Duodenal mucosa (tissue), 2 donors: ENCODE measurements around the gene IFT27.
A peak's percentile ranks its signal among the peaks of the same experiment; 100 is the strongest.
"Not testable (repeated sequence)": the region's sequence is repeated elsewhere in the genome, so short reads cannot be mapped to it uniquely, and the experiment has no call there.

Experiments used
- H3K27ac ChIP-seq: one replicate; pipeline ENCODE4 v1.7.0; 2013; ENCODE audit warnings: low read depth, low read length
- H3K27me3 ChIP-seq, 2 donors: one replicate each; pipeline ENCODE4 v1.7.0; 2013; ENCODE audit warnings: low read length in 2 of 2, control low read depth in 1 of 2; ENCODE audit not compliant: insufficient read depth in 2 of 2, control insufficient read depth in 1 of 2
- H3K36me3 ChIP-seq, 2 donors: one replicate each; pipeline ENCODE4 v1.7.0; 2013; ENCODE audit warnings: low read length in 2 of 2, control low read depth in 1 of 2; ENCODE audit not compliant: insufficient read depth in 2 of 2, control insufficient read depth in 1 of 2
- H3K4me1 ChIP-seq, 2 donors: one replicate each; pipeline ENCODE4 v1.7.0; 2013; ENCODE audit warnings: low read length in 2 of 2, control low read depth in 1 of 2; ENCODE audit not compliant: insufficient read depth in 2 of 2, control insufficient read depth in 1 of 2
- H3K4me3 ChIP-seq, 2 donors: one replicate each; pipeline ENCODE4 v1.7.0; 2013; ENCODE audit warnings: low read length in 2 of 2, low read depth in 1 of 2
- H3K9ac ChIP-seq, 2 donors: one replicate each; pipeline ENCODE4 v1.7.0; 2013; ENCODE audit warnings: low read length in 2 of 2, low read depth in 1 of 2
- H3K9me3 ChIP-seq, 2 donors: one replicate each; pipeline ENCODE4 v1.7.0; 2013; ENCODE audit warnings: low read length in 2 of 2, control low read depth in 1 of 2; ENCODE audit not compliant: control insufficient read depth in 1 of 2

The IFT27 gene

DNA sequence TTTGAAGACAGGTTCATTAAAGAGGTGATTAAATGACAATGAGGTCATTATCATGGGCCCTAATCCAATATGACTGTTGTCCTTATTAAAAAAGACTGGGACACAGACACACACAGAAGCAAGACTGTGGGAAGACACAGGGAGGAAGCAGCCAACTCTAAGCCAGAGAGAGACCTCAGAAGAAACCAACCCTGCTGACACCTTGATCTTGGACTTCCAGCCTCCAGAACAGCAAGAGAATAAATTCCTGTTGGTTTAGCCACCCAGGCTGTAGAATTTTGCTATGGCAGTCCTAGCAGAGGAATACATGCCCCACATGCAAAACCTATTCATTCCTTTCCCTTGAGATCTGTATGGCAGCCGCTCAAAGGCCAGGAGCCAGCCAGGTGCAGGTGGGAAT, 36.7 kb downstream of the IFT27 start:
- Histone ChIP-seq H3K4me1 (peaks cover 6 to 17% of the 10 kb centered on the region in 2 donors), H3K9ac (no peak overlapping the region), H3K9me3 (peaks cover 0 to 6% of the 10 kb centered on the region in 2 donors), H3K4me3 (no peak overlapping the region), H3K36me3 (no peaks in the 10 kb centered on the region), H3K27ac (no peak overlapping the region), H3K27me3 (peaks cover 0 to 3% of the 10 kb centered on the region in 2 donors)

DNA sequence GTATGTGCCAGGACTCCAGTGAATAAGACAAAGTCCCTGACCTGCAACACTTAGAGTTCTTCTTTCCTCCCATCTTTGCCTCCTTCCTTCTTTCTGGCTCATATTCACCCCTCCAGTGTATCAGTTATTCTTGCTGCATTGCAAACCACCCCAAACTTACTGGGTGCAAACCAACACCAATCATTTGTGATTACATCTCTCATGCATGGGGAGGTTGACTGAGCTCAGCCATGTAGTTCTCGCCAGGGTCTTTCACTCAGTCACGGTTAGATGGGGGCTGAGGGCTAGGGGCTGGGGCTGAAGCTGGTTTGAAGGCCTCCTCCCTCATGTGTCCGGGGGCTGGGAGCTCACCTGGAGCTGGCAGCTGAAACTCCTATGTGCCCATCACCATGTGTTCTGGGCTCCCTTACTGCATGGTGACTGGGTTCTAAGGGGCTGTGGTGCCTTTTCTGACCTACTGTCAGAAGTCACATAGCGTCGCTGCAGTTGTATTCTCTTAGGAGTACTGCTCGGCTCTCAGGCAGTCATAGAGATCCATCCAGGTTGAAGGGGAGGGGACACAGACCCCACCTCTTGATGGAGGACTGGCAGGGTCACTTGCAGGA, 37.4 kb downstream of the IFT27 start:
- Histone ChIP-seq H3K4me3 (peak overlapping the region in 1 of 2 donors; percentile 3), H3K36me3 (no peaks in the 10 kb centered on the region), H3K27ac (no peak overlapping the region), H3K4me1 (peaks cover 6 to 17% of the 10 kb centered on the region in 2 donors), H3K9me3 (peaks cover 0 to 6% of the 10 kb centered on the region in 2 donors), H3K27me3 (no peaks in the 10 kb centered on the region), H3K9ac (no peak overlapping the region)

DNA sequence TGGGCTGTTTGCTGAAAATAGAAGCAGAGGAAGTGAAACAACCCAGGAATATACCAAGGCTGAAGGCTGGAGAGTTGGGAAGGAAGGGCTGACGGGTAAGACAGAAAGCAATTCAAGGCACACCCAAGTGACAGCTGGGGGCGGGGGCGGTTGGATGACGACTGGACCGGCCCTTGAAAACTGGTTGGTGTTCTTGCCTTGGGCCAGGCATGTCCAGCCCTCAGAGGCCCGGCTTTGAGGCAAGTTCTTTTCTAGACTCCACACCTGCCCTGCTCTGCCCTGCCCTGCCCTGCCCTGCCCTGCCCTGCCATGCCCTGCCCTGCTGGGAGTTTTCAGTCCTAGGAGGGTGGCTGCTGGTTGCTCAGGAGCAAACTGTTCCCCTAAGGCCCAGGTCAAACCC, 38.1 kb downstream of the IFT27 start:
- no peaks in the 10 kb centered on the region for H3K27me3 ChIP-seq
- no peak overlapping the region for H3K9ac ChIP-seq
- no peaks in the 10 kb centered on the region for H3K36me3 ChIP-seq
- peaks cover 6 to 17% of the 10 kb centered on the region in 2 donors for H3K4me1 ChIP-seq
- H3K9me3 ChIP-seq, result peaks cover 0 to 6% of the 10 kb centered on the region in 2 donors
- H3K4me3 ChIP-seq, result peak overlapping the region in 1 of 2 donors; percentile 3
- H3K27ac ChIP-seq, result no peak overlapping the region

DNA sequence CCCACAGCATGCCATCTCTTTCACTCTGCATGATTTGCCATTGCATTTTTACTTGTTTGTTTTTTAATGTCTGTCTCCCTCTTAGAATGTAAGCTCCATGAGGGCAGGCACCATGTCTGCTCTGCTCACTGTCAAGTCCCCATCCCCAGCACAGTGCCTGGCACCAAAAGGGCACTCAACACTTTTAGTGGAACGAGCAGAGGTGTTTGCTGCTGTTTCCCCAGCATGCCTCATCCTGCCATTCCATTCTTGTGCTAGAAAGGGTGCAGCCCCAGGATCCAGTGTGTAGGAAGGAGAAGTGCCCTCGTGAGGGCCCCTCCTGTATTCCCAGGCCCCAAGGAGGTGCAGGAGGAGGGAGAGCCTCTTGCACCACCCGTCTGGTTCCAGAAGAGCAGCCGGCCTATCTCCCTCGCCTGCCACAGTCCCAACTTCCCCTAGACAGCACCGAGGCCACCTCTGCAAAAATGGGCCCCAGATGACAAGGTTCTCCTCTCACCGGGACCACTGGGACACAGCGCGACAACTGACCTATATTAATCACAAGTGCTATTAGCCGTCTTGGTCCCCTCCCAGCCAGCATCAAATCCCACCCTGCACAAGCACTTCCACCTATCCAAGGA, 39.1 kb downstream of the IFT27 start:
- peaks cover 6 to 17% of the 10 kb centered on the region in 2 donors for H3K4me1 ChIP-seq
- no peak overlapping the region for H3K4me3 ChIP-seq
- peaks cover 0 to 6% of the 10 kb centered on the region in 2 donors for H3K9me3 ChIP-seq
- H3K9ac ChIP-seq, result no peak overlapping the region
- H3K36me3 ChIP-seq, result no peaks in the 10 kb centered on the region
- peaks cover 0 to 3% of the 10 kb centered on the region in 2 donors for H3K27me3 ChIP-seq
- H3K27ac ChIP-seq, result no peak overlapping the region

DNA sequence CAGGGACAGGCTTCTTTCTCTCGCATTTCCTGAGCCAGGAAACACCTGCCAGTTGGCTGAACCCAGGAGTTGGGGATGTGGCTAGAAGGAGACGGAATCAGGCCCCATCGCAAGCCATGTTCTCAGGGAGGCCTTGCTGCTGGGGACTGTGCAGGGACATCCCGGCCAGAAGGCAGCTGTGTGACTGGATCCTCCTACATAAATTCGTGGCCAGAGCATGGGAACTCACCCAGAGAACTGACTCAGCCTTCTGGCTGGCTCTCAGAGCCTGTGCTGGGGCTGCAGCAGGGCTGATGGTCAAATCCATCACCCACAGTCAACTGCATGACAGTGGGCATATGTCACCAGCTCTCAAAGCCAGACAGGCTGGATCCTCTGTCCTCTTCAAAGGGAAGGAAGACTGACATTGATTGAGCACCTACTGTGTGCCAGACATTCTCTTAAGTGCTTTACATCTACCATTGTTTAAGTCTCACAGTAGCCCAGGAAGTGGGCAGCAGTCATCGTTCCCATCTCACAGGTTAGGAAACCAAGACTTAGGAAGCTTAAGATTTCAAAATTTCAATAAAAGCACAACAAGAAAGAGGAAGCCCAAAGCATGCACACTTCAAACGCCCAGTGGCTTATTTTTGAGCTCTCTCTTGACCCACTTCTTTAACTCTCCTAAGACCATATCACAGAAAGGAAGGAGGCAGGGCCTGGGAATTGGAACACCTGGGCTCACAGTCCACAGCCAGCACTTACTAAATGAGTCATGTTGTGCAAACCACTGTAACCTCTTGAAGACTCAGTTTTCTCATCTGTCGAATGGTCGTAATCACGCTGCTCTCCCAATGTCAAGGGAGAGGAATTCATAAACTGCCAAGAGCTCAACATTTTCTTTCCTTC, 41.5 kb downstream of the IFT27 start:
- H3K9me3 ChIP-seq, result peaks cover 0 to 6% of the 10 kb centered on the region in 2 donors
- no peak overlapping the region for H3K4me3 ChIP-seq
- peaks cover 0 to 4% of the 10 kb centered on the region in 2 donors for H3K27me3 ChIP-seq
- H3K9ac ChIP-seq, result no peak overlapping the region
- no peaks in the 10 kb centered on the region for H3K36me3 ChIP-seq
- H3K4me1 ChIP-seq, result peaks cover 6 to 17% of the 10 kb centered on the region in 2 donors
- H3K27ac ChIP-seq, result no peak overlapping the region

DNA sequence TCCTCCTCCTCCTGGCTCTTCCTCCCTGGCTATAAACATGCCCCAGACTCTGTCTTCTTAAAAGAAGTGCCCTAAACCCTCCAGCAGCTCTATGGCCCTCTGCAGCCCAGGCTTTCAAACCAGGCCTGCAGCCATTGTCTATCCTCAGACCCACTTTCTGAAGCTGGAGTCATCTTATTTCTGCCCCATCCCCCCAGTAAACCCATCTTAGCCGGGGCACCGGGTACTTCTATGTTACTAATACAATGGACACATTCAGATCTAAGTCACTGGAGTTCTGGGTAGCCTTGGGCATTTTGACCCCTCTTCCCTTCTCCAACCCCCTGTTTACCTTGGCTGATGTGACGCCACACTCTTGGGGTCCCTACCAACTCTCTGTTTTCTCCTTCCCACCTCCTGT, 42.6 kb downstream of the IFT27 start:
- H3K27me3 ChIP-seq, result peaks cover 0 to 7% of the 10 kb centered on the region in 2 donors
- no peak overlapping the region for H3K27ac ChIP-seq
- peaks cover 6 to 14% of the 10 kb centered on the region in 2 donors for H3K4me1 ChIP-seq
- H3K36me3 ChIP-seq, result no peaks in the 10 kb centered on the region
- no peak overlapping the region for H3K4me3 ChIP-seq
- H3K9me3 ChIP-seq, result no peaks in the 10 kb centered on the region
- H3K9ac ChIP-seq, result no peak overlapping the region

DNA sequence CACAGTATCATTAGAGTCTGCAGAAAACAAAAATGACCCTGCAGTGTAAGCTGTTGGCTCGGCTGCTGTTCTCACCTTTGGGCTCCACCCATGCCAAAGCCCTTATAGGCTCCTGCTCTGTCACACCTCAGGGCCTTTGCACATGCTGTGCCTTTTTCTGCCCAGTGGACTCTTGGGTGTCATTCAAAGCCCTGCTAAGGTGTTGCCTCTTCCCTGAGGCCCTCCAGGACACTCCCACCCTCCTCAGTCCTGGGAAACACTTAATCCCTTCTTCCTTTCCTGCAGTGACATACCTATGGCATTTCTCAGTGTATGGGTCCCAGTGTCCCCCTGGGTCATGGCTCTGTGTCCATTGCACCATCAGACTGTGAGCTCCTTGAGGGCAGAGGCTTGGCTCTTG, 43.3 kb downstream of the IFT27 start:
- H3K27ac ChIP-seq, result no peak overlapping the region
- no peaks in the 10 kb centered on the region for H3K9me3 ChIP-seq
- H3K4me1 ChIP-seq, result peaks cover 6 to 8% of the 10 kb centered on the region in 2 donors
- peaks cover 0 to 10% of the 10 kb centered on the region in 2 donors for H3K27me3 ChIP-seq
- H3K36me3 ChIP-seq, result no peaks in the 10 kb centered on the region
- H3K4me3 ChIP-seq, result no peak overlapping the region
- H3K9ac ChIP-seq, result no peak overlapping the region

DNA sequence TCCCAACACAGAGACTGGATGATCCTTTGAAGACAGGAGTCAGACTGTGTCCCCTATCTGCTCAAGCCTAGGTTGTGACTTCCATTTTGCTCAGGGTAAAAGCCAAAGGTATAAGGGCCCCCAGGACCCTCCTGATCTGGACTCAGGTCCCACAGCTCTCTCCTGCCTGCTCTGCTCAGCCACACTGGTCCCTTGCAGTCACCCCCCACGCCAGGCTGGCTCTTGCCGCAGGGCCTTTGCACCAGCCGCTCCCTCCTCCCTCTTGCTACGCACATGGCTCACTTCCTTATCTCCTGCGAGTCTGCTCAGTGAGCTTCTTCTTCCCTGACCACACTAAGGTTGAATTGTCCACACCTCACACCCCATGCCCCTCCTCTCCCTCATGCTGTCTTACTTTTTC, 44.0 kb downstream of the IFT27 start:
- Histone ChIP-seq H3K9me3 (no peaks in the 10 kb centered on the region), H3K9ac (no peak overlapping the region), H3K4me1 (peaks cover 1% of the 10 kb centered on the region in 2 donors), H3K27ac (no peak overlapping the region), H3K36me3 (no peaks in the 10 kb centered on the region), H3K4me3 (no peak overlapping the region), H3K27me3 (peaks cover 0 to 10% of the 10 kb centered on the region in 2 donors)

DNA sequence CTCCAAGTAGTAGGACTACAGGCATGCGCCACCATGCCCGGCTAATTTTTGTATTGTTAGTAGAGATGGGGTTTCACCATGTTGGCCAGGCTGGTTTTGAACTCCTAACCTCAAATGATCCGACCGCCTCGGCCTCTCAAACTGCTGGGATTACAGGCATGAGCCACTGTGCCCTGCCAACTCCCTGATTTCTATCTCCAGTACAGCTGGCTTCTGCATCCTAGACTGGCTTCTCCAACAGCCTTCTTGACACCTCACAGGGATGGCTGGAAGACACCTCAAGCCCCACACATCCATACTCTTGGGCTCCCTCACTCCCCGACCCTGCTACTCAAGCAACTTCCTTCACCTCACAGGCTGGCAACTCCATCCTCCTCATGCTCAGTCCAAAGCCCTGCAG, 44.6 kb downstream of the IFT27 start:
- H3K36me3 ChIP-seq, H3K4me3 ChIP-seq, H3K4me1 ChIP-seq, H3K27ac ChIP-seq, H3K9ac ChIP-seq, H3K9me3 ChIP-seq: not testable (repeated sequence)
- peaks cover 0 to 10% of the 10 kb centered on the region in 2 donors for H3K27me3 ChIP-seq
